Effector memory CD4-positive, alpha-beta T cell (primary cell): Measurements from ENCODE around the gene CES5A.
"Not testable (repeated sequence)": the region's sequence is repeated elsewhere in the genome, so short reads cannot be mapped to it uniquely, and the experiment has no call there.

Experiments used
- DNase-seq, 3 donors: peaks; one replicate each; pipeline ENCODE4 v3.0.0-alpha.2; 2020
- H3K27ac ChIP-seq: 2 replicates; pipeline ENCODE4 v1.7.0; 2013; ENCODE audit warnings: mild to moderate bottlenecking, low read length, moderate library complexity; ENCODE audit not compliant: insufficient read depth, poor library complexity, severe bottlenecking
- H3K27me3 ChIP-seq: replicated peaks from 2 replicates; pipeline ENCODE4 v1.7.0; 2013; ENCODE audit warnings: mild to moderate bottlenecking, low read length; ENCODE audit not compliant: insufficient read depth, control insufficient read depth, poor library complexity, severe bottlenecking
- H3K36me3 ChIP-seq: 2 replicates; pipeline ENCODE4 v1.7.0; 2013; ENCODE audit warnings: mild to moderate bottlenecking, low read length, moderate library complexity; ENCODE audit not compliant: control insufficient read depth, insufficient read depth
- H3K4me1 ChIP-seq: 2 replicates; pipeline ENCODE4 v1.7.0; 2013; ENCODE audit warnings: low read length, mild to moderate bottlenecking; ENCODE audit not compliant: control insufficient read depth, insufficient read depth, poor library complexity, severe bottlenecking
- H3K4me3 ChIP-seq: 2 replicates; pipeline ENCODE4 v1.7.0; 2013; ENCODE audit warnings: low read length, low read depth, mild to moderate bottlenecking; ENCODE audit not compliant: insufficient read depth, poor library complexity, severe bottlenecking
- H3K9me3 ChIP-seq: 2 replicates; pipeline ENCODE4 v1.7.0; 2013; ENCODE audit warnings: mild to moderate bottlenecking, low read length, moderate library complexity; ENCODE audit not compliant: control insufficient read depth
- total RNA-seq, 3 donors: gene quantifications; one replicate each; lab custom pipeline; 2026; lab: John Stamatoyannopoulos, UW

CES5A gene
- total RNA-seq, result 0 reads per million in 3 donors

GRCh38 chr16:55875273-55875672 is at the start of gene CES5A:
CES5A (minus strand) TSS chr16:55875373; CDS start chr16:55875221, 152 bp downstream.
- H3K27me3 ChIP-seq, result no peaks in the 10 kb centered on the region
- no peaks in the 10 kb centered on the region for H3K9me3 ChIP-seq
- H3K27ac ChIP-seq, result no peak within 1 kb of the TSS
- H3K4me3 ChIP-seq, result no peak within 1 kb of the TSS
- DNase-seq, result no peak
- H3K36me3 ChIP-seq, result no peaks in the 10 kb centered on the region
- no peaks in the 10 kb centered on the region for H3K4me1 ChIP-seq

- no peak for DNase-seq
- H3K36me3 ChIP-seq, result no peaks in the 10 kb centered on the region
- H3K4me3 ChIP-seq, result no peak overlapping the region
- H3K4me1 ChIP-seq, result no peaks in the 10 kb centered on the region
- H3K9me3 ChIP-seq, result no peaks in the 10 kb centered on the region
- H3K27ac ChIP-seq, result no peak overlapping the region
- no peaks in the 10 kb centered on the region for H3K27me3 ChIP-seq
Measured at GRCh38 chr16:55922662-55923061, 47.5 kb upstream of the CES5A start.

GRCh38 chr16:55917373-55918160 is 42.4 kb upstream of the CES5A start:
- H3K27ac ChIP-seq, result no peak overlapping the region
- no peak for DNase-seq
- no peak overlapping the region for H3K4me3 ChIP-seq
- no peaks in the 10 kb centered on the region for H3K9me3 ChIP-seq
- H3K4me1 ChIP-seq, result no peaks in the 10 kb centered on the region
- no peaks in the 10 kb centered on the region for H3K27me3 ChIP-seq
- no peaks in the 10 kb centered on the region for H3K36me3 ChIP-seq

GRCh38 chr16:55915096-55915827 is 40.1 kb upstream of the CES5A start:
- Histone ChIP-seq H3K36me3 (no peaks in the 10 kb centered on the region), H3K9me3 (no peaks in the 10 kb centered on the region), H3K27me3 (no peaks in the 10 kb centered on the region), H3K4me1 (no peaks in the 10 kb centered on the region), H3K27ac (no peak overlapping the region), H3K4me3 (no peak overlapping the region)
- no peak for DNase-seq

- Histone ChIP-seq H3K36me3 (no peaks in the 10 kb centered on the region), H3K9me3 (no peaks in the 10 kb centered on the region), H3K4me1 (no peaks in the 10 kb centered on the region), H3K27me3 (no peaks in the 10 kb centered on the region), H3K4me3 (no peak overlapping the region), H3K27ac (no peak overlapping the region)
- DNase-seq, result no peak
Measured at GRCh38 chr16:55914383-55914782, 39.2 kb upstream of the CES5A start.

GRCh38 chr16:55913716-55914115 is 38.5 kb upstream of the CES5A start:
- no peaks in the 10 kb centered on the region for H3K27me3 ChIP-seq
- H3K4me1 ChIP-seq, result no peaks in the 10 kb centered on the region
- H3K4me3 ChIP-seq, result no peak overlapping the region
- DNase-seq, result no peak
- no peaks in the 10 kb centered on the region for H3K9me3 ChIP-seq
- H3K27ac ChIP-seq, result no peak overlapping the region
- H3K36me3 ChIP-seq, result no peaks in the 10 kb centered on the region

- DNase-seq, H3K9me3 ChIP-seq, H3K27ac ChIP-seq, H3K27me3 ChIP-seq, H3K36me3 ChIP-seq, H3K4me1 ChIP-seq, H3K4me3 ChIP-seq: not testable (repeated sequence)
Measured at GRCh38 chr16:55913121-55913520, 37.9 kb upstream of the CES5A start.

- Histone ChIP-seq H3K27ac (no peak overlapping the region), H3K9me3 (no peaks in the 10 kb centered on the region), H3K27me3 (no peaks in the 10 kb centered on the region), H3K4me1 (no peaks in the 10 kb centered on the region), H3K4me3 (no peak overlapping the region), H3K36me3 (no peaks in the 10 kb centered on the region)
- no peak for DNase-seq
Measured at GRCh38 chr16:55912022-55912421, 36.8 kb upstream of the CES5A start.

- H3K27ac ChIP-seq, result no peak overlapping the region
- H3K27me3 ChIP-seq, result no peaks in the 10 kb centered on the region
- no peaks in the 10 kb centered on the region for H3K9me3 ChIP-seq
- DNase-seq, result no peak
- no peaks in the 10 kb centered on the region for H3K36me3 ChIP-seq
- no peaks in the 10 kb centered on the region for H3K4me1 ChIP-seq
- no peak overlapping the region for H3K4me3 ChIP-seq
Measured at GRCh38 chr16:55911616-55912015, 36.4 kb upstream of the CES5A start.

- Histone ChIP-seq H3K9me3 (no peaks in the 10 kb centered on the region), H3K27me3 (no peaks in the 10 kb centered on the region), H3K4me3 (no peak overlapping the region), H3K36me3 (no peaks in the 10 kb centered on the region), H3K4me1 (no peaks in the 10 kb centered on the region), H3K27ac (no peak overlapping the region)
- no peak for DNase-seq
Measured at GRCh38 chr16:55909876-55910275, 34.7 kb upstream of the CES5A start.
